ENCODE measurements around the gene RFX5.

- TF ChIP-seq CTCF (IDR thresholded peaks at IDR 0.05) (no peak), POLR2AphosphoS5 (IDR thresholded peaks at IDR 0.05) (no peak), POLR2A (IDR thresholded peaks at IDR 0.05) (no peak)
Observed at GRCh38 chr1:151367658-151368392, 20.8 kb upstream of the RFX5 start.
